Endothelial cell of umbilical vein (primary cell): Measurements from ENCODE around the gene TYW3. TPM values are rescaled to one million over a fixed set of nuclear protein-coding genes. Genes with fewer than 3 reads are reported as not detected.

Experiments used
- BruUV-seq: library from RNA; stranded (reverse); fragments of 400-500 nt; replicated peaks from 2 replicates; lab custom pipeline; 2021; lab: Mats Ljungman, UMichigan
- CTCF ChIA-PET: fragments of 300-600, 350-600 bp; sonication (Branson Sonifier 250); formaldehyde crosslinking; loops from one replicate; lab custom pipeline; 2021; ENCODE audit warnings: antibody characterized with exemption, inconsistent platforms; lab: Charles Lee
- POLR2A ChIA-PET: fragments of 300-600, 350-600 bp; sonication (Branson Sonifier 250); formaldehyde crosslinking; loops from one replicate; lab custom pipeline; 2021; ENCODE audit warnings: antibody characterized with exemption, inconsistent platforms; lab: Charles Lee
- DNase-seq: peaks from one replicate; pipeline ENCODE4 v3.0.0-alpha.2; 2011; ENCODE audit warnings: low read depth, low spot score
- FAIRE-seq: peaks from 2 replicates; lab custom pipeline; 2011; peaks lifted over from hg19 to GRCh38; lab: Jason Lieb, UNC
- H2AFZ ChIP-seq: 2 replicates; pipeline ENCODE4 v1.6.0; 2012; ENCODE audit warnings: low read depth, low read length, control low read depth, inconsistent platforms
- H3K27ac ChIP-seq: 2 replicates; pipeline ENCODE4 v1.5.1; 2011; ENCODE audit warnings: low read depth, mild to moderate bottlenecking, control low read depth, low read length, moderate library complexity; ENCODE audit not compliant: insufficient read depth
- H3K27me3 ChIP-seq, 2 experiments: 2 replicates each; pipeline versions ENCODE4 v1.6.0 to v1.6.1; 2011; ENCODE audit warnings: low read length in 2 of 2, mixed read lengths in 1 of 2; ENCODE audit not compliant: control insufficient read depth in 2 of 2, insufficient read depth in 2 of 2
- H3K36me3 ChIP-seq, 2 experiments: 2 replicates in 1 of 2; 3 replicates in 1 of 2; pipeline ENCODE4 v1.5.1; 2011; ENCODE audit warnings: low read length in 2 of 2, mild to moderate bottlenecking in 1 of 2, moderate library complexity in 1 of 2; ENCODE audit not compliant: control insufficient read depth in 2 of 2, insufficient read depth in 2 of 2; ENCODE audit errors: extremely low read depth in 1 of 2
- H3K4me1 ChIP-seq: 3 replicates; pipeline ENCODE4 v1.5.1; 2011; ENCODE audit warnings: mild to moderate bottlenecking, low read length; ENCODE audit not compliant: control insufficient read depth, insufficient read depth; ENCODE audit errors: extremely low read depth
- H3K4me2 ChIP-seq: 2 replicates; pipeline ENCODE4 v1.6.1; 2011; ENCODE audit warnings: low read length, control low read depth, mixed read lengths; ENCODE audit not compliant: insufficient read depth
- H3K4me3 ChIP-seq, 3 experiments: fragments of 200-600 bp in 1 of 3; sonication (generic), shearing (Covaris generic) in 1 of 3; replicated peaks in 1 of 3; 2 replicates each; pipeline ENCODE4 v1.5.1; 2011 to 2016; ENCODE audit warnings: control low read depth in 3 of 3, low read length in 3 of 3, mild to moderate bottlenecking in 2 of 3, inconsistent platforms in 1 of 3, low read depth in 1 of 3, moderate library complexity in 1 of 3; ENCODE audit not compliant: insufficient read depth in 1 of 3
- H3K79me2 ChIP-seq: 2 replicates; pipeline ENCODE4 v1.6.0; 2012; ENCODE audit warnings: low read length, inconsistent platforms; ENCODE audit not compliant: control insufficient read depth, insufficient read depth
- H3K9ac ChIP-seq: replicated peaks from 2 replicates; pipeline ENCODE3; 2011; ENCODE audit warnings: low read length, control low read depth; ENCODE audit not compliant: insufficient read depth; ENCODE audit errors: extremely low read depth
- H3K9me1 ChIP-seq: replicated peaks from 3 replicates; pipeline ENCODE4 v1.6.0; 2011; ENCODE audit warnings: mild to moderate bottlenecking, low read length; ENCODE audit not compliant: control insufficient read depth, insufficient read depth; ENCODE audit errors: extremely low read depth
- H3K9me3 ChIP-seq: replicated peaks from 2 replicates; pipeline ENCODE4 v1.5.1; 2012; ENCODE audit warnings: low read length, inconsistent platforms; ENCODE audit not compliant: control insufficient read depth, insufficient read depth
- H4K20me1 ChIP-seq: replicated peaks from 2 replicates; pipeline ENCODE3; 2011; ENCODE audit warnings: mild to moderate bottlenecking, low read length; ENCODE audit not compliant: control insufficient read depth, insufficient read depth; ENCODE audit errors: extremely low read depth
- EZH2 ChIP-seq: IDR thresholded peaks from 2 replicates; pipeline ENCODE4 v1.6.1; 2012; ENCODE audit warnings: borderline replicate concordance, low read depth, mild to moderate bottlenecking, moderate library complexity, low read length, inconsistent platforms; ENCODE audit not compliant: severe bottlenecking
- FOS ChIP-seq: IDR thresholded peaks from 2 replicates; pipeline ENCODE4 v1.6.1; 2011; ENCODE audit warnings: mild to moderate bottlenecking, low read length, moderate library complexity, borderline replicate concordance; ENCODE audit not compliant: insufficient read depth
- GATA2 ChIP-seq: IDR thresholded peaks from 2 replicates; pipeline ENCODE4 v1.7.0; 2011; ENCODE audit warnings: low read depth, mild to moderate bottlenecking, moderate library complexity, mixed read lengths, low read length; ENCODE audit not compliant: insufficient read length, insufficient read depth
- JUN ChIP-seq: IDR thresholded peaks from 2 replicates; pipeline ENCODE4 v1.6.1; 2011; ENCODE audit warnings: borderline replicate concordance, low read depth; ENCODE audit not compliant: insufficient read length, insufficient read depth
- MYC ChIP-seq: IDR thresholded peaks from one replicate; pipeline ENCODE4 v1.6.1; 2011; ENCODE audit warnings: mild to moderate bottlenecking, low read depth, low read length
- POLR2A ChIP-seq: IDR thresholded peaks from 2 replicates; pipeline ENCODE4 v1.6.1; 2012; ENCODE audit warnings: low read depth, mild to moderate bottlenecking, control low read depth, low read length
- POLR2AphosphoS5 ChIP-seq: IDR thresholded peaks from 2 replicates; pipeline ENCODE4 v1.6.1; 2012; ENCODE audit warnings: low read depth, mild to moderate bottlenecking, control low read depth, low read length, moderate library complexity; ENCODE audit not compliant: insufficient read depth
- dilution Hi-C: fragments of 300-500 bp; cut with MboI; formaldehyde crosslinking; loops from one replicate; pipeline ENCODE4 v1.15.0; 2019; ENCODE audit warnings: low sequenced_read_pairs; ENCODE audit not compliant: extremely low pct_ligation_motif_present
- intact Hi-C: fragments of 100-400 bp; cut with micrococcal nuclease; formaldehyde crosslinking; loops from one replicate; pipeline ENCODE4 v1.10.0; 2022
- polyA plus RNA-seq, 4 experiments: library from polyadenylated mRNA; depleted of rRNA in 3 of 4; stranded (reverse) in 3 of 4; unstranded in 1 of 4; fragments of >200 nt; gene quantifications; 2 replicates each; pipeline versions ENCODE4 v1.2.1 to v1.2.3, GENCODE V29; 2011 to 2012; ENCODE audit warnings: missing spikeins in 1 of 4
- total RNA-seq: library from RNA; stranded (reverse); gene quantifications from 2 replicates; pipeline ENCODE4 v1.2.3, GENCODE V29; 2021
- TF ChIP-seq, protein P1 (sequence below), 2 donors: IDR thresholded peaks; 1 replicate in 1 of 2; 2 replicates in 1 of 2; pipeline ENCODE4 v1.5.1; 2011; ENCODE audit warnings: low read length in 2 of 2, mild to moderate bottlenecking in 2 of 2, moderate library complexity in 2 of 2, control low read depth in 1 of 2, inconsistent platforms in 1 of 2, low read depth in 1 of 2; ENCODE audit not compliant: insufficient read depth in 1 of 2; ENCODE audit errors: extremely low read depth in 1 of 2
- TF ChIP-seq, protein P2 (sequence below): IDR thresholded peaks from 2 replicates; pipeline ENCODE4 v1.6.1; 2011; ENCODE audit not compliant: insufficient read depth, insufficient read length

Gene TYW3
- total and polyA plus RNA-seq, 2 donors (not counting 3 experiments of a cell fraction or from before 2014, with no cell fraction given) = 8.5 to 22.8 TPM

DNA sequence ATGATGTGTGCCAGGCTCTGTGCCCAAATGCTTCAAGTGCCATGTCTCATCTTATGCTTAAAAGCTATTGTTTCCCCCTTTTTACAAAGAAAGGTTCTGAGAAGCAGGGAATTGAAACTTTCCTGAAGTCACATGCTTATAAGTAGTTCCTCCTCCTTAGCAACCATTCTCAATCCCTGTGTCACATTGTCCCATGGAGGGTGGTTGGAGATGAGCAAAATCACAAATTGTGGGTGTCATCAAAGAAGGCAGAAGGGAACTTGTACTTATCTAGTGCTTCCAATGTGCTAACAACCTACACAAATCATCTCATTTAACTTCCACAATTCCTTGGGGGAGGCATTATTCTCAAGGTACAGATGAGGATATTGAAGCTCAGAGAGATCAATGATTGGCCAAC, 49.3 kb upstream of the TYW3 start:
- Histone ChIP-seq H3K27ac (no peak overlapping the region), H3K79me2 (no peaks in the 10 kb centered on the region), H3K9ac (no peak overlapping the region), H3K27me3 (peaks cover 2 to 5% of the 10 kb centered on the region in 2 experiments), H2AFZ (no peak overlapping the region), H3K9me1 (no peaks in the 10 kb centered on the region), H3K4me3 (no peak overlapping the region), H3K4me2 (no peak overlapping the region), H3K36me3 (no peaks in the 10 kb centered on the region), H3K4me1 (no peaks in the 10 kb centered on the region), H3K9me3 (no peaks in the 10 kb centered on the region), H4K20me1 (no peaks in the 10 kb centered on the region)
- no peak for FAIRE-seq
- DNase-seq = no peak
- CTCF ChIA-PET = no interaction called here
- no peak for TF ChIP-seq POLR2AphosphoS5
- intact Hi-C loops = loop anchor here (10.0 kb wide), 1 partner anchor 1009 kb away; no protein-coding TSS in a partner anchor
- dilution Hi-C loops = no loop called here
- BruUV-seq = no TSS peak
- POLR2A ChIA-PET = no interaction called here

DNA sequence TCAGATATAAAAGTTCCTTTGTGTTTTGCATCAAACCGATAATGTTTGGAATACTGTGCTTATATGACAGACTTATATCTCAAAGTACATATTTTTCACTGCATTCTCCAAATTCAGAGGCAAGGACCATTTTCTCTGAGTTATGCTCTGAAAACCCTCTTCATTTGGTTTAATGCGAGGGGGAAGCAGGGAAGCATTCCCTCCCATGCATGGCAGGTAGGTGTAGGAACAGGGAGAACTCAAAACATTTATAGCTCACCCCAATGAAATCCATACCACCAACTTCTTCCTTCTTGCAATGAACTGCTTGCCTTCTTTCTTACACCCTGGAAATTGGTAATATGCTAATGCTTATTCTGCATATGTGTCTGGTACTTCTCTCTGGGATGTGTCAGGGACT, 48.7 kb upstream of the TYW3 start:
- BruUV-seq = no TSS peak
- H3K36me3 ChIP-seq = no peaks in the 10 kb centered on the region
- dilution Hi-C loops (no loop called here), intact Hi-C loops (loop anchor here (10.0 kb wide), 1 partner anchor 1010 kb away; no protein-coding TSS in a partner anchor)
- DNase-seq (no peak), FAIRE-seq (no peak)
- H3K9me3 ChIP-seq = no peaks in the 10 kb centered on the region
- peaks cover 2 to 5% of the 10 kb centered on the region in 2 experiments for H3K27me3 ChIP-seq
- H3K4me2 ChIP-seq = no peak overlapping the region
- H3K4me3 ChIP-seq = no peak overlapping the region
- ChIA-PET POLR2A (no interaction called here), CTCF (no interaction called here)
- TF ChIP-seq FOS (no peak), POLR2A (no peak), JUN (no peak), GATA2 (no peak), POLR2AphosphoS5 (no peak), MYC (no peak), EZH2 (no peak)
- TF ChIP-seq, protein P1, sequence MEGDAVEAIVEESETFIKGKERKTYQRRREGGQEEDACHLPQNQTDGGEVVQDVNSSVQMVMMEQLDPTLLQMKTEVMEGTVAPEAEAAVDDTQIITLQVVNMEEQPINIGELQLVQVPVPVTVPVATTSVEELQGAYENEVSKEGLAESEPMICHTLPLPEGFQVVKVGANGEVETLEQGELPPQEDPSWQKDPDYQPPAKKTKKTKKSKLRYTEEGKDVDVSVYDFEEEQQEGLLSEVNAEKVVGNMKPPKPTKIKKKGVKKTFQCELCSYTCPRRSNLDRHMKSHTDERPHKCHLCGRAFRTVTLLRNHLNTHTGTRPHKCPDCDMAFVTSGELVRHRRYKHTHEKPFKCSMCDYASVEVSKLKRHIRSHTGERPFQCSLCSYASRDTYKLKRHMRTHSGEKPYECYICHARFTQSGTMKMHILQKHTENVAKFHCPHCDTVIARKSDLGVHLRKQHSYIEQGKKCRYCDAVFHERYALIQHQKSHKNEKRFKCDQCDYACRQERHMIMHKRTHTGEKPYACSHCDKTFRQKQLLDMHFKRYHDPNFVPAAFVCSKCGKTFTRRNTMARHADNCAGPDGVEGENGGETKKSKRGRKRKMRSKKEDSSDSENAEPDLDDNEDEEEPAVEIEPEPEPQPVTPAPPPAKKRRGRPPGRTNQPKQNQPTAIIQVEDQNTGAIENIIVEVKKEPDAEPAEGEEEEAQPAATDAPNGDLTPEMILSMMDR (IDR thresholded peaks at IDR 0.05; ENCODE audit: extremely low read depth in 1 of 2, insufficient read depth in 1 of 2, low read depth in 1 of 2, low read length in 2 of 2) = no peak
- TF ChIP-seq, protein P2, sequence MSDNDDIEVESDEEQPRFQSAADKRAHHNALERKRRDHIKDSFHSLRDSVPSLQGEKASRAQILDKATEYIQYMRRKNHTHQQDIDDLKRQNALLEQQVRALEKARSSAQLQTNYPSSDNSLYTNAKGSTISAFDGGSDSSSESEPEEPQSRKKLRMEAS = no peak
- no peak overlapping the region for H3K27ac ChIP-seq
- no peak overlapping the region for H2AFZ ChIP-seq
- H3K79me2 ChIP-seq = no peaks in the 10 kb centered on the region
- H4K20me1 ChIP-seq = no peaks in the 10 kb centered on the region
- no peaks in the 10 kb centered on the region for H3K9me1 ChIP-seq
- H3K4me1 ChIP-seq = no peaks in the 10 kb centered on the region
- no peak overlapping the region for H3K9ac ChIP-seq
